Measurements from ENCODE around the gene PDYN. TPM values are rescaled to one million over a fixed set of nuclear protein-coding genes. Genes with fewer than 3 reads are reported as not detected.

The PDYN gene
- total RNA-seq, 6 experiments from 2014 or later: not detected

- Mint-ChIP-seq H3K27ac (no peak overlapping the region), H3K4me3 (no peak overlapping the region), H3K27me3 (ENCODE audit: insufficient read depth) (peaks cover 75% of the 10 kb centered on the region), H3K4me1 (ENCODE audit: low read depth) (no peaks in the 10 kb centered on the region), H3K9me3 (no peaks in the 10 kb centered on the region), H3K36me3 (ENCODE audit: low read depth) (no peaks in the 10 kb centered on the region)
- TF ChIP-seq, protein P1, sequence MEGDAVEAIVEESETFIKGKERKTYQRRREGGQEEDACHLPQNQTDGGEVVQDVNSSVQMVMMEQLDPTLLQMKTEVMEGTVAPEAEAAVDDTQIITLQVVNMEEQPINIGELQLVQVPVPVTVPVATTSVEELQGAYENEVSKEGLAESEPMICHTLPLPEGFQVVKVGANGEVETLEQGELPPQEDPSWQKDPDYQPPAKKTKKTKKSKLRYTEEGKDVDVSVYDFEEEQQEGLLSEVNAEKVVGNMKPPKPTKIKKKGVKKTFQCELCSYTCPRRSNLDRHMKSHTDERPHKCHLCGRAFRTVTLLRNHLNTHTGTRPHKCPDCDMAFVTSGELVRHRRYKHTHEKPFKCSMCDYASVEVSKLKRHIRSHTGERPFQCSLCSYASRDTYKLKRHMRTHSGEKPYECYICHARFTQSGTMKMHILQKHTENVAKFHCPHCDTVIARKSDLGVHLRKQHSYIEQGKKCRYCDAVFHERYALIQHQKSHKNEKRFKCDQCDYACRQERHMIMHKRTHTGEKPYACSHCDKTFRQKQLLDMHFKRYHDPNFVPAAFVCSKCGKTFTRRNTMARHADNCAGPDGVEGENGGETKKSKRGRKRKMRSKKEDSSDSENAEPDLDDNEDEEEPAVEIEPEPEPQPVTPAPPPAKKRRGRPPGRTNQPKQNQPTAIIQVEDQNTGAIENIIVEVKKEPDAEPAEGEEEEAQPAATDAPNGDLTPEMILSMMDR (IDR thresholded peaks at IDR 0.05): no peak
- no peak for DNase-seq
Observed at GRCh38 chr20:1995531-1996310, 1.9 kb upstream of the PDYN start.

GRCh38 chr20:1994627-1995026 lies 769 bp upstream of the PDYN start:
- H3K36me3 Mint-ChIP-seq (ENCODE audit: low read depth): no peaks in the 10 kb centered on the region
- no peak for DNase-seq
- no peaks in the 10 kb centered on the region for H3K9me3 Mint-ChIP-seq
- peaks cover 74% of the 10 kb centered on the region for H3K27me3 Mint-ChIP-seq (ENCODE audit: insufficient read depth)
- no peaks in the 10 kb centered on the region for H3K4me1 Mint-ChIP-seq (ENCODE audit: low read depth)
- H3K27ac Mint-ChIP-seq: no peak overlapping the region
- TF ChIP-seq, protein P1 (IDR thresholded peaks at IDR 0.05): no peak
- H3K4me3 Mint-ChIP-seq: no peak overlapping the region

DNA sequence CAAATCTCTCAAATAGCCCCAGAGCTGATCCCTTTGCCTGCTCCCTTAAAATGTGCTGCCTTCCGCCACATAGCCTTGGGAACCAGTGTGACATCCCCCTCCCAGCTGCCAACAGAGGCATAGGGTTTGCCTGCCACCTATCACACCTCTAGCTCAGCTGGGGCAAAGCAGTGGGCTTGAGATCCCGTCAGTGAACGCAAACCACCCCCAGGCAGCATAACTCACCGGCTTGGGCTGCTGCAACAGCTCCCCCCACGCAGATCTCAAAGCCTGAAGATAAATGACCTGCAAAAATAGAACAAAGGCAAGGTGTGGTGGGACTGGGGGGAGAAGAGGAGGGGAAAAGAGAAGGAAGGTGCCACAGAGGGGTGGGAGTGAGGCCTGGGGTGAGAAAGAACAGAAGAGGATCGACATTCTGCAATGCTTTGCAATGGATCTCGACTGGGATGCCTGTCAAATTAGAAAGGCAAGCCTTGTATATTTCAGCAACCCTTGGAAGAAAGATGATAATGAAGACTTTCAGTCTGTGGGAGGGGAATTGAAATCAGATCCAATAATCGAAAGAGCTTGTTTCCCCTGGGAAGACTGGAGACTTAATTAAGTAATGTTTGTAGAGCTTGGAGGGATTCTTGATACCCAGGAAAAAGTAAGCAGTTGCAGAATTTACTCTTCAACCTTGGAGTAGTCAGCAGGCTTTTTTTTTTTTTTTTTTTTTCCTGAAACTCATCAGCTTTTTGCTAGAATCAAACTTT lies 1.3 kb downstream of the PDYN start:
- Mint-ChIP-seq H3K36me3 (ENCODE audit: low read depth) (no peaks in the 10 kb centered on the region), H3K27ac (no peak overlapping the region), H3K4me1 (ENCODE audit: low read depth) (peaks cover 4% of the 10 kb centered on the region; the same call in 1 of the 2 replicates), H3K27me3 (ENCODE audit: insufficient read depth) (peaks cover 64% of the 10 kb centered on the region), H3K9me3 (no peaks in the 10 kb centered on the region), H3K4me3 (no peak overlapping the region)
- no peak for DNase-seq
- TF ChIP-seq, protein P1 (IDR thresholded peaks at IDR 0.05): no peak

- peaks cover 6% of the 10 kb centered on the region; the same call in 1 of the 2 replicates for H3K4me1 Mint-ChIP-seq (ENCODE audit: low read depth)
- TF ChIP-seq, protein P1 (IDR thresholded peaks at IDR 0.05): no peak
- no peaks in the 10 kb centered on the region for H3K9me3 Mint-ChIP-seq
- peaks cover 46% of the 10 kb centered on the region for H3K27me3 Mint-ChIP-seq (ENCODE audit: insufficient read depth)
- no peak overlapping the region for H3K27ac Mint-ChIP-seq
- no peaks in the 10 kb centered on the region for H3K36me3 Mint-ChIP-seq (ENCODE audit: low read depth)
- H3K4me3 Mint-ChIP-seq: no peak overlapping the region
- DNase-seq: peak; percentile 10
Observed at GRCh38 chr20:1987826-1988225, 6.0 kb downstream of the PDYN start.

DNA sequence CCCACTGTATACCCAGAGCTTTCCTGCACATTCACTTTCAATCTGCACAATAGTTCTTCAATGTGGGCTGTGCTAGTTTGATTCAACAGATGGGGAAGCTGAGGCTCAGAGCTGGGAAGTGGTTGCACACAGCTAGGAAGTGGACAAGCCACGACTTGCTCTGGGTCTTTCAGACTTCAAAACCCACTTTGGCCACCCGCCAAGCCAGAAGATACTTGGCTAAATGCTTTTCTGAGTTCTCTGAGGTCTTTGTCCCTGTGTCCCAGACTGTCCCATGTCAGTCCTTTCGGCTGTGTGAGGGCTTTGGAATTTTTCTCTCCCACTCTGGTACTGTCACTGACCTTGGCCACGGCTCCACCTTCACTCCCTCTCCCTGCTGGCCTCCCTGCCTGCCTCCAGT lies 10.6 kb downstream of the PDYN start:
- no peaks in the 10 kb centered on the region for H3K9me3 Mint-ChIP-seq
- H3K27me3 Mint-ChIP-seq (ENCODE audit: insufficient read depth): peaks cover 32% of the 10 kb centered on the region
- H3K36me3 Mint-ChIP-seq (ENCODE audit: low read depth): no peaks in the 10 kb centered on the region
- H3K27ac Mint-ChIP-seq: no peak overlapping the region
- no peak for DNase-seq
- H3K4me3 Mint-ChIP-seq: no peak overlapping the region
- H3K4me1 Mint-ChIP-seq (ENCODE audit: low read depth): peaks cover 6% of the 10 kb centered on the region; the same call in 1 of the 2 replicates
- TF ChIP-seq, protein P1 (IDR thresholded peaks at IDR 0.05): no peak

Data from HFFc6 (cell line).